Measurements from ENCODE around the gene SIAH3. TPM values are rescaled to one million over a fixed set of nuclear protein-coding genes. Genes with fewer than 3 reads are reported as not detected.

Gene SIAH3
- total RNA-seq, 1 experiment from 2014 or later: not detected

GRCh38 chr13:45879666-45880065 is 28.1 kb upstream of the SIAH3 start:
- ATAC-seq: peak; percentile 89
- H3K4me3 ChIP-seq (replicated peaks in 1 of 2; ENCODE audit: low read depth in 1 of 2, low read length in 2 of 2): no peak overlapping the region
- POLR2A ChIA-PET: no interaction called here

More at GRCh38 chr13:45879666-45880065, 28.1 kb upstream of the SIAH3 start:
- Histone ChIP-seq H3K27ac (ENCODE audit: low read depth, low read length) (no peak overlapping the region), H4K20me1 (ENCODE audit: insufficient read depth) (no peaks in the 10 kb centered on the region), H3K79me2 (ENCODE audit: insufficient read depth, low read length) (no peaks in the 10 kb centered on the region), H3K9me3 (ENCODE audit: control insufficient read depth in 1 of 2, insufficient read depth in 1 of 2, low read depth in 1 of 2, low read length in 2 of 2) (no peaks in the 10 kb centered on the region), H3K4me1 (ENCODE audit: control insufficient read depth in 1 of 2, insufficient read depth in 2 of 2, low read length in 2 of 2) (peaks cover 4 to 27% of the 10 kb centered on the region in 2 experiments; a peak in 3 of 4 replicates), H3K9ac (ENCODE audit: low read length) (no peak overlapping the region), H3K36me3 (ENCODE audit: control insufficient read depth in 1 of 2, insufficient read depth in 2 of 2, low read length in 2 of 2) (no peaks in the 10 kb centered on the region), H3K27me3 (ENCODE audit: insufficient read depth, low read length) (no peaks in the 10 kb centered on the region), H3K9me2 (ENCODE audit: insufficient read depth) (no peaks in the 10 kb centered on the region), H3K4me2 (ENCODE audit: low read length) (no peak overlapping the region), H2AFZ (ENCODE audit: low read depth, low read length, poor library complexity, severe bottlenecking) (peak overlapping the region; percentile 10)
- no TSS peak for BruUV-seq (replicated peaks)
- ChIA-PET RAD21 (ENCODE audit: low non-redundant PET in 1 of 2, low total read pairs in 2 of 2, uncharacterized antibody in 2 of 2, unreplicated experiment in 2 of 2) (interaction anchor here in 1 of 2 experiments (1.4 kb wide), 1 partner anchor 72 kb away, joined by 9 read pairs; no protein-coding TSS in a partner anchor), CTCF (interaction anchor here (0.8 to 2.2 kb wide), 8 partner anchors 9 to 247 kb away, joined by 3 to 22 read pairs (median 4); no protein-coding TSS in a partner anchor)
- TF ChIP-seq MAX (IDR thresholded peaks at IDR 0.05) (peak; percentile 99), RAD21 (IDR thresholded peaks at IDR 0.05; ENCODE audit: low read depth) (peak; percentile 44), CBX3 (IDR thresholded peaks at IDR 0.05; ENCODE audit: low read depth) (peak; percentile 98), CTCF (IDR thresholded peaks at IDR 0.05 in 2 of 3, conservative IDR thresholded peaks at IDR 0.05 in 1 of 3; ENCODE audit: borderline replicate concordance in 1 of 3, insufficient read depth in 1 of 3, low read depth in 2 of 3, low read length in 2 of 3) (peak; percentile 40 to 77 (median 71); a peak in 5 of 6 replicates)
- TF ChIP-seq, protein P1, sequence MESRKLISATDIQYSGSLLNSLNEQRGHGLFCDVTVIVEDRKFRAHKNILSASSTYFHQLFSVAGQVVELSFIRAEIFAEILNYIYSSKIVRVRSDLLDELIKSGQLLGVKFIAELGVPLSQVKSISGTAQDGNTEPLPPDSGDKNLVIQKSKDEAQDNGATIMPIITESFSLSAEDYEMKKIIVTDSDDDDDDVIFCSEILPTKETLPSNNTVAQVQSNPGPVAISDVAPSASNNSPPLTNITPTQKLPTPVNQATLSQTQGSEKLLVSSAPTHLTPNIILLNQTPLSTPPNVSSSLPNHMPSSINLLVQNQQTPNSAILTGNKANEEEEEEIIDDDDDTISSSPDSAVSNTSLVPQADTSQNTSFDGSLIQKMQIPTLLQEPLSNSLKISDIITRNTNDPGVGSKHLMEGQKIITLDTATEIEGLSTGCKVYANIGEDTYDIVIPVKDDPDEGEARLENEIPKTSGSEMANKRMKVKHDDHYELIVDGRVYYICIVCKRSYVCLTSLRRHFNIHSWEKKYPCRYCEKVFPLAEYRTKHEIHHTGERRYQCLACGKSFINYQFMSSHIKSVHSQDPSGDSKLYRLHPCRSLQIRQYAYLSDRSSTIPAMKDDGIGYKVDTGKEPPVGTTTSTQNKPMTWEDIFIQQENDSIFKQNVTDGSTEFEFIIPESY (IDR thresholded peaks at IDR 0.05; ENCODE audit: extremely low read depth, insufficient replicate concordance, low read length): no peak
- intact Hi-C loops (cut with micrococcal nuclease): loop anchor here (2.0 kb wide), 1 partner anchor 73 kb away; no protein-coding TSS in a partner anchor
- peak; percentile 56 for DNase-seq (ENCODE audit: low read depth, low spot score)
